HG02943 (cell line): ENCODE data around the gene TBC1D30.
A peak's percentile ranks its signal among the peaks of the same experiment; 100 is the strongest.
"Not testable (repeated sequence)": the region's sequence is repeated elsewhere in the genome, so short reads cannot be mapped to it uniquely, and the experiment has no call there.

Source experiments
- ATAC-seq: cut with Tn5 transposase; IDR thresholded peaks from one replicate; pipeline ENCODE4 v1.9.1; 2021; ENCODE audit warnings: mild to moderate bottlenecking, low read depth, moderate library complexity; ENCODE audit not compliant: unreplicated experiment

TBC1D30 gene

DNA sequence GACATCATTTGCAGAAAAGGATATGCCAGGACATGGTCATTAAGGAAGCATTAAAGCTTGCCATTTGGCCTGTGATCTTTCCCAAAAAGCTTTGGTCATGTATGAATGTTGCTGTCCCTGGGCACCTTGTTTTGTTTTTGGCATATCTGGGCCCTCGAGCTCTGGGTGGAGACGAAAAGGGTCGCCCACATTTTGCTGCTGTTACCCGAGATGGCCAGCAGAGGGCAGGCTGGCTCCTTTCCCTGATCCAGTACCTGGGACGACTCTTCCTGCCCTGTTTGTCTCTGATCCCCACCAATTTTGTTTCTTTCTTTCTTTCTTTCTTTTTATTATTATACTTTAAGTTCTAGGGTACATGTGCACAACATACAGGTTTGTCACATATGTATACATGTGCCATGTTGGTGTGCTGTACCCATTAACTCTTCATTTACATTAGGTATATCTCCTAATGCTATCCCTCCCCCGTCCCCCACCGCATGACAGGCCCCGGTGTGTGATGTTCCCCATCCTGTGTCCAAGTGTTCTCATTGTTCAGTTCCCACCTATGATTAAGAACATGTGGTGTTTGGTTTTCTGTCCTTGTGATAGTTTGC lies 22.2 kb upstream of the TBC1D30 start:
- not testable (repeated sequence) for ATAC-seq

DNA sequence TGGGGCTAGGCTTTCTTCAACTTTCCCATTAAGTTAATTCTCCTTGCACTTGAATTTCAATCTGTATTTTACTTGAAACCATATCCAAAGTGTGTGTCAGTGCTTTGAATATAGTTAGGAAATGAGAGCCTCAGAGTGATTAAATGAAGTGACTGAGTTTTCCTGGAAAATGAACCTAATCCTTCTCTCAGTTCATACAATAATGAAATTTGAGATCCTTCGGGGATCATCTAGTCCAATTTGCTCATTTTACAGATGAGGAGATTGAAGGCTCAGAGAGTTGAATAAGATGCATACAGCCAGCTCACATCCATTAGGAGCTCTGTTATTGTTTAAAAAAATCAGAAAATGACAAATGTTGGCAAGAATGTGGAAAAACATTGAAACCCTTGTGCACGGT lies 18.3 kb upstream of the TBC1D30 start:
- ATAC-seq = no peak

DNA sequence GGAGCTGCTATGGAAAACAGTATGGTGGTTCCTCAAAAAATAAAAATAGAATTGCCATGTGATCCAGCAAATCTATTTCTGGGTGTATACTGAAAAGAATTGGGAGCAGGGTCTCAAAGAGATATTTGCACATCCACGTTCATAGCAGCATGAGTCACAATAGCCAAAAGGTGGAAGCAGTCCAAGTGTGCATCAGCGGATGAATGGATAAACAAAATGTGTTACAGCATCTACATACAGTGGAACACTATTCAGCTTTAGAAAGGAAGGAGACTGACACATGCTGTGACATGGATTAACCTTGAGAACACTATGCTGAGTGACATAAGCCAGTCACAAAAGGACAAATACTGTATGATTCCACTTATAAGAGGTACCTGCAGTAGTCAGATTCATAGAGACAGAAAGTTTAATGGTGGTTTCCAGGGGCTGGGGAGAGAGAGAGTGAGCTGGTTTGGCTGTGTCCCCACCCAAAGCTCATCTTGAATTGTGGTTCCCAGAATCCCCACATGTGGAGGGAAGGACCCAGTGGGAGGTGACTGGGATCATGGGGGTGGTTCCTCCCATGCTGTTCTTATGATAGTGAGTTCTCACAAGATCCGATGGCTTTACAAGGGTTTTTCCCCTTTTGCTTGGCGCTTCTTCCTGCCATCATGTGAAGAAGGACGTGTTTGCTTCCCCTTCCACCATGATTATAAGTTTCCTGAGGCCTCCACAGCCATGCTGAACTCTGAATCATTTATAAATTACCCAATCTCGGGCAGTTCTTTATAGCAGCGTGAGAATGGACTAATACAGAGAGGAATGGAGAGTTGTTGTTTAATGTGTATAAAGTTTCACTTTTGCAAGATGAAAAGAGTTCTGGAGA lies 17.6 kb upstream of the TBC1D30 start:
- ATAC-seq = no peak

DNA sequence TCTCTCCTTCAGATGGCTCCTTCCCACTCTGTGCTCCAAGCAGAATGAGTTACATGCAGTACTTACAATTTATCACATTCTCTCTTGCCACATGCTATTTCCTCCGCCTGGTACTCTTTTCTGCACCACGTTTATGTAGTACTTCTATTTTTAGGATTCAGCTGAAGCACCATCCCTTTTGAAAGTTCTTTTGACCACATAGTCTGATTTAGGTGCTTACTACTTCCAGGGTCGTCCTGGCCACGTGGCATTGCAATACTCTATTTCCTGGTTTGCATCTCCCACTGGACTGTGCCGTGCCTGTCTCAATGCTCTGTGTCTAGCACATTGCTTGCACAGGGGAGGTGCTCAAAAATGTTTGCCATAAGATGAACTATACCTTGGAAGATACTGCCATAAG lies 16.3 kb upstream of the TBC1D30 start:
- ATAC-seq = no peak

DNA sequence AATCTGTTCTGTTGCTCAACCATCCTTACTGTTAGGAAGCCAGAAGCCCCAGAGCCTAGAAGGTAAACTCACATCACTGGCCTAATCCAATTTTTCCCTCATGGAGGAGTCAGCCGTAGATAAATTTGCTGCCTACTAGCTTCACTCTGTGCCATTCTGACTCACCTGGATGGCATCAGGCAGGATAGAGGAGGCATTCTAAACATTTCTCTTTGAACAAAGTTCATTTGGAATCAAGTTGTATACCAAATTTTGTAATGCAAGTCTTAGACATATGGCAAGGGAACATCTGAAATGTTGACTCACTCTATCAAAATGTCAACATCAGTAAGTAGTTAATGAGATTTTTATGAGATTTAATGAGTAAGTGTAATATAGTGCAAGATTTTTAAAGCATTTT lies 13.6 kb upstream of the TBC1D30 start:
- ATAC-seq = no peak

DNA sequence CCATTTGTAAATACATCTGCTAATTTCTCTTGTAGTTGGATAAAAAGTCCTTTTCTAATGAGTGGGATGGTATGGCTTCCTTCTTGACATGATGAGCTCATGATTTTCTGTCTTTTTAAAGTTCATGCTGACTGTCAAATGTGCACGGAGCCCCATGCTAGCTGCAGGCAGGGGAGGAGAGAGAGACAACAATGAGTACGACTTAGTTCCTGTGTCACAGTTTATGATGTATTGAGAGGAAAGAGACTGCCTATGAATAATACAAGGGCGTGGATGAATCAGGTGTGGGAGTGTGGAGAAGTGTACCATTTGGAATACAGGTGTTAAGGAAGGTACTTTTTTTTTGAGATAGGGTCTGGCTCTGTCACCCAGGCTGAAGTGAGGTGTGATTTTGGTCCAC lies 10.7 kb upstream of the TBC1D30 start:
- ATAC-seq = no peak

DNA sequence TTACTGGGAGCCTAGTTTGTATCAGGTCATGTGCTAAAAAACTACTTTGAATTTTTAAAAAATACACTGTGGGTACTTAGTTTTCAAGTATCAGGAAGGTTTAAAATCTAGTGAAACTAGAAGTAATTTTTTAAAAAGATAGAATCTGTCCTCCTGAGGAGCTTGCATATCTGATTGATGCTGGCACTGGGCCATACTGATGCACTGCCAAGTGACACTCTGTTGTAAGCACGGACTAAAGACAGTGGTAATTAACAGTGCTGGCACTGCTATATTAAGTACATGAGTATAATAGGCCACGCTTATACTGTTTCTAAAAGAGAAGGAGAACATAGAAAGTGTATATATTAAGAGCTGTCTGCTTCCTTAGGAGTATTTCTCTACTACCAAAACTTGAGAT lies 10.0 kb upstream of the TBC1D30 start:
- no peak for ATAC-seq

DNA sequence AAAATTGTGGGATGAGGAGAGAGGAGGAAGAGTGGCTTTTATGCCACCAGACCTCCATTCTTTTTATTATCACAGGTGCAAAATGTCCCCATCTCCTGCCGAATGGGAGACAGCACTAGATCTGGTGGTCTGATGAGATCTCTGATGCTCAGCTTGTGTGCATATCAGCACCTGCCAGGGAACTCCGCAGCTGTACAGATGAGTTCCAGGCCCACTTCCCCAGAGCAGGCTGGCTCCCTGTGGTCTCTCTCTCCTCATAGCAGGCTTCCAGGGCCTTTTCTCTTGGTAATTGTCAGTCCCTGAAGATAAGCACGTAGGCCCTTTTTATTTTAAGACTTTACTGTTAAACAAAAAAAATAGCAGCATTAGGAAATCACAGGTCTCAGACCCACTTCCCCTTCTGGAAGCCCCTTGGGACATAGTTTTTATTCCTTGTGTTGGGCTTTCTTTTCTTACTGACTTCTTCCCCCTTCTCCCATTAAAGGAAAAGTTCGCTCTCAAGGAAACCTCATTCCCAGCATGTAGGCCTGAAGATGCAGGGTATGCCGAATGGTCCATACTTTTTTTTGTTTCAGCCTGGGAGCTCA lies 4.5 kb upstream of the TBC1D30 start:
- ATAC-seq = no peak

DNA sequence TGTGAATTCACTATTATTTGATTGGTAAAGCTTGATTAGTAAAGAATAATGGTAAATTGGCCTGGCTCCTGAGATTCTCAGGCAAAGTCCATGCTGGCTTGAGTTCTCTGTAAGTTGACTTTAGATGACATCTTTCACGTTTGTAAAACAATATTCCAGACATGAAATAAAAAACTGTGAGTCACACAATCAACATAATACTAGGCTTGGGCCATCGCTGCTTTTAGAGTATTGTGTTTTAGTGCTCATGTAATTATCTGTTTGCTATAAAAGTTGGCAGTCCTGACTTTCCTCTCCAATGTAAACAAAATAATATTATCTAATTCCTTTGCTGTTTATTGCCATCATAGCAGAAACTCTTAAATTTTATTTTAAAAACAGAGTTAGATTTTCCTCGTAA lies 3.9 kb upstream of the TBC1D30 start:
- ATAC-seq = no peak

DNA sequence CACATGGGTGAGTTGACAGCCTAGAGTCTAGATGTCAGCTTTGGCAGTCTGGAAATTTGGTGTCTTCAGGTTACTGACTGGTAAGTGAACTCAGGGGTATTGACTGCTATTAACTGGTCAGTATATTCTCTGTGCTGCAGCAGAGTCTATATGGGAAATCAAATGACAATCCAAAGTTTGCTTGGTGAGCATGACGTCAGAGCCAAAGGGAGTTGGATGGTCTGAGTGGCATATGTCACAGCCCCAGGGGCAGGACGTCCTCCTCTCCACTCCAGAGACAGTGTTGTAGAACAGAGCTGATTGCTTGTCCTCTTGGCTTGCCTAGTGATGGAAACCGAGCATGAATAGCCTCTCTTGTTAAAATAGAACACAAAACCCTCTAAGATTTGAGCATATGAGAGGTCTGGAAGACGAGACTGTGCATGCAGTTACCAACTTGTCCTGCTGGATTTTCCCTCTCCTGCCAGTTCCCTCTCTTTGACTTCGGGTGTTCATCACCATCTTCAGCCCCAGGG lies 3.3 kb upstream of the TBC1D30 start:
- no peak for ATAC-seq

DNA sequence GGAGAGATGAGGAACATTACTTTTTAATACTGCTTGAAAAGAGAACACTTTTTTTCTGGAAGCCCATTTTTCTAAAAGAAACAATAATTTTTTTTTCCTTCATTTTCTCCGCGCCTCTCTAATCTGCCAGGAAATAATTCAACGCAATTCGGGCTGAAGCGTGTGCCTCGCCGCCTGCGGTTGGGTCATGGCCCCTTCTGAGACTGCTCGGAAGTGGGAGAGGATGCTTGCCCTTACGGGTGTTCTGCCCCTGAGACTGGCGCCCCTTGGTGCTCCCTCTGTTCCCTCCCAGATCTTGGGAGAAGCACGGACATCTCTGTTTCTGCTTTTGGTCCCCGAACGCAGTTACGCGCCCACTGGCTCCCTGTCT lies 332 bp upstream of the TBC1D30 start:
- ATAC-seq = no peak

DNA sequence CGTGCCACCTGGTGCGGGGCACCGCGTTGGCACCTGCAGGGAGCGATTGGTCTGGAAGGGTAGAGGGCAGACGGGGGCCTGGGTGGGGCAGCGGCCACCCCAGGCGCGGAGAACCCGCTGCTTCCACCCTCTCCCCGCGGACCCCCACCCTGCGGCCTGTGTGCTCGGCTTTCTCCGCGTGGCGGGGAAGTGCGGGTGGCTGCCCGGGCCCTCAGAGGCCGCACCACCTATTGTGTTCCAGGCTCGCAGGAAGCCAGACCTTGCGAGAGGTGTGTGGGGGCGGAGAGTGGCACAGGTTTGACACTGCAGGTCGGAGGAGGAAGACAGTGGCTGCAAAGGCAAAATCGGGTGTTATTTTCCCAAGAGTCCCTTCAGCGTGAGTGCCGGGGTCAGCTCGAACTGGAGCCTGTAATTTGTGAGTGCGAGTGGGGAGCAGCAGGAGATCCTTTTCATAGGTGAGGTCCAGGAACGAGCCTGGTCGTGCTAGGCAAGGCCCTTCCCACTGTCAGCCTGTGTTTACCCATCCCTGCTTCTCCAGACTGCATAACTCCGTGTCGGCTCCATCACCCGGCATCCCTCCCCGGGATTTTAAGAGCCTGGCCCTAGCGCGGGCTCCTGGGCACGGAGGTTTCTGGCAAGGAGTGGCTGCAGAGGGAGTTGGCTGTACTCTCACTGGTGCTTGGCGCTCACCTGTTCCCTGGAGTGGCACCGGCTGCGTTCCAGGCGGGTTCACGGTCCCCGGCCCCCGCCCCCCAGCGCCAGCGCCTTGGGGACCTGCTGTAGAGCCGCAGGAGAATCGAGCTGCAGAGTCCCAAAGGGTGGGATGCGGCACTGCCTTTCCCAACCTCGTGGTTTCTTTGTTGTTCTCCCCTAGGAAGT lies 935 bp downstream of the TBC1D30 start:
- no peak for ATAC-seq

DNA sequence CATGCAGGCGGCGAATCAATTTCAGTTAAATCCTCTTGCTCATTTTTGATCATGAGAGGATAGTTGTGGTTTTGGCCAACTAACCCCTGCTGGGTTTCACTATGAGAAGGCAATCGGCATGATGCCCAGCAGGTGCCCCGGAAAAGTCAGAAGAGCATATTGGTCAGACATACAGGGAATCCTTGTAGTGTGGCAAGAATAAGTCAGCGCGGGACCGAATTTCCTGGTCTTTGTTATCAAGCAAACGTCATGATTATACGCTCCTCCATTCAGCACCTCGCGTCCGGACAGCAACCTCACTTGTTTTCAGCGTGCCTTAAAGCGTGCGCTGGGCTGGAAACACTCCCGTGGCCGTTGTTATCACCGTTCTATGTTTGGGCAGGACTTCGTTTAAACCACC lies 1.8 kb downstream of the TBC1D30 start:
- ATAC-seq = peak; percentile 64

DNA sequence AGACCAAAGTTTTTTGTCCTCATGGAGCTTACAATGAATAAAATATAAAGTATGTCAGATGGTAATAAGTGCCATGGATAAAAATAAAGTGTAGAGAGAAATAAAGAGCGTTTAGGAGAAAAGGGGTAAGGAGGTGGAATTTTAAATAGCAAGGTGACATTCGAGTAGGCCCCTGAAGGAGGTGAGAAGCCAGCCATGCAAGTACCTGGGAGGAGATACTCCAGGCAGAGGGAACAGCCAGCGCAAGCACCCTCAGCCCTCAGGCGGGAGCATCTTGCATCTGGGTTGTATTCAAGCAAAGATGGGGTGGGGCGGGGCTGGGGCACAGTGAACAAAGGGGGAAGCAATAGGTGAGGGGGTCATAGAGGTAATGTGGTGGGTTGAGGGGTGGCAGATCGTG lies 4.3 kb downstream of the TBC1D30 start:
- ATAC-seq = no peak

DNA sequence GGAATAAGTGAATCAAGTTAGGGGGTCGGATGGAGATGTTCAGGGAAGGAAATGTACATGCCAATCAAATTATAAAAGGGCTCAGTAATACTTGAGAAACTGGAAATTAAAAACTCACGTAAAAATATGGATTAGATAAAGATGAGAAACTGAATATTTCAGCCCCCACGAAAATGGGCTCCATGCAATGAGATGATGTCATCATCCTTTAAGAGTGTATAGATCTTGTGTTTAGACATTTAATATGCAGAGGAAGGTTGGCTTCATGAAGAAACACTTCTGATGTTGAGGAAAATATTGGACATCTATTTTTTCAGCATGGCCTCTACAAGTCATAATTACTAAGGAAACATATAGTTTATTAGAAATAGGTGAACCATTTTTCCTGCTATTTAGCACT lies 9.5 kb downstream of the TBC1D30 start:
- ATAC-seq = no peak

DNA sequence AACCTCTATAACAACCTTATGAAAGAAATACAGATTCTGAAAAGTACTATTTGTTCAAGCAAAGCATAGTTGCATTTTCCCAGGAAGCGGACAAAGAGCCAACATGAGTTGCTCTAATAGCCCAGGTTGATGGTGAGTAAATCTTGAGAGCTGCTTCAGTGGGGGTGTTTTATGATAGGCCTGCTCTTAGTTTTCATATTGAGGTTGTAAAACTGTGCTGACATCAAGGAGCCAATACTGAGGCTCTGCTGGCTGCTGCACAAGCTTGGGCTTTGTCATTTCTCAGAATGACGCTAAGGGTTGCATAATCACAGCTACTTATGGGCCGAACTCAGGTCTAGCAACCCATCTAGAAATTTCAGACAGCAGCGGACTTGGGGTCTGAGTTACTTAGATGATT lies 11.5 kb downstream of the TBC1D30 start:
- no peak for ATAC-seq

DNA sequence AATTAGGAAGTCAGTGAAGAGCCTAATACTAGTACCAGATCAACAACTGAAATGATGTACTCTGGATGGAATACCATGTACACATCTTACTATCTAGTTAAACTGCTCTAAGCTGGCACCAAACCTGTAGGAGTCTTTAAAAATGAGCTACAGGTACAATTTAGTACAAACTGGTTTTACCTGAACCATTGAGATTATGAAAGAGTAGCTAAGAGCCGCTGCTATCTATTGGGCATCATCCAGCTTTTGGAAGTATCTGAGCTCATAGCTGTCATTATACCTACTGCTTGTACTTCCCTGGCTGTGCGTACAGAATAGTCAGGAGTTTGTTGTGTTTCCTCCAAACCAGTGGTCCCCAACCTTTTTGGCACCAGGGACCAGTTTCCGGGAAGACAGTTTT lies 12.4 kb downstream of the TBC1D30 start:
- no peak for ATAC-seq

DNA sequence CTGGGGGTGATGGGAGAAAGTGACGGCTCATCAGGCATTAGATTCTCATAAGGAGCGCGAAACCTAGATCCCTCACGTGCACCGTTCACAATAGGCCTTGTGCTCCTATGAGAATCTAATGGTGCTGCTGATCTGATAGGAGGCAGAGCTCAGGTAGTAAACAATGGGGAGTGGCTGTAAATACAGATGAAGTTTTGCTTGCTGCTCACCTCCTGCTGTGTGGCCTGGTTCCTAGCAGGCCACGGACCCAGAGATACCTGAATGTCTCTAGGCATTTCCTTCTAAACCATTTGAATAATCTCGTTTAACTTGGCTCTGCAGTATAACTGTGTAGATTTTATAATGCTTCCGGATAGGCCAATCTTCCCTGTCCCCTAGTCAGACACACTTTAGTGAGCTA lies 13.0 kb downstream of the TBC1D30 start:
- no peak for ATAC-seq

DNA sequence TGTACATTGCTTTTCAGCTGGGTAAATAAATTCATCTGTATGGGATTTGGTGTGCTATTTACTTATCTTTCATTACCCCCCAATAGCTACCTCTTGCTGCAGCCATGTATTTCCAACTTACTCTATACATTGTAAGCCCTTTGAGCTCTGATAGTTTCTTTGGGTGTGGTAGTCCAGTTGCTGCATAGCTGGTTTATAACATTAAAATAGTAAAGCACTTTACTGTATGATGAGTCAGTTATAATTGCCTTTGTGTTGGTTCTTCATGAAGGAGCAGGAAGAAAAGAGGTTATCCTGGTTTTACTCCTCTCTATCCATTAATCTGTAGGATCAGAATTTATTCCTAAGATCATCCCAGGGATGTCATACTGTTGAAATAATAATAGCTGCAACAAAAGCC lies 15.7 kb downstream of the TBC1D30 start:
- no peak for ATAC-seq

DNA sequence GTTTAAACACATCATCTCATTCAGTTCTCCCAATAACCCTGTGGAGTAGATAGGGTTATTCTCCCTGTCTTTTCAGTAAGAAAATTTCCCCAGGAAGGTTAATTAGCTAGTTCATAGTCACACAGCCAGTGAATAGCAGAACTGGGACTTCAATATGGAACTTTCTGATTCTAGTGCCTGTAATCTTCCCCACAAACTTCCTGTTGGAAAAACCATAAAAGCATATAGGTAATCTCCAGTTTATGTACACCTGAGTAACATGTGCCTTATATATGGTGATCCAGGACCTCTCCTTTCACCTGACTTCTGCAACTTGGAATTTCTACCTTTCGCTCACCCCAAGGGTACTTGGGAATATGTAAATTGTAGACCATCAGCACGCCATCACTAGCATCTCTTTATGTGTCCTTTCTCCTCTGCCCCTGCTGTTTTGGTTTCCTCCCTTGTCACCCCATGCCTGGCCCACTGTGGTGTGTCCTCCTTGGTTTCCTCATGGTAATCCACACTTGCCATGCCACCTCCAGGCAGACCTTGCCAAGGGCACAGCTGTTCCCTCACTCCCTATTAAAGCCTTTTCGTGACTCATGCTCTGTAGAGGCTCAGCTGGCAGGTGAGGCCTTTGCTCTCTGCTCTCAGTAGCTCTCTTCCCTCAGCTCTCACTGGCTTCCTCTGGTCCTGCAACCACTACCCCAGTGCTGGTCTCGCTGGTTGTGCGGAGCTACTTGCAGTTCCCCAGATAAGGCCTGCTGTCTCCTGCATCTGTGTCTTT lies 16.7 kb downstream of the TBC1D30 start:
- no peak for ATAC-seq
